Bronchial epithelial cell (primary cell): ENCODE results near the gene ATP9A. TPM values are rescaled to one million over a fixed set of nuclear protein-coding genes. Genes with fewer than 3 reads are reported as not detected.

Source experiments
- DNase-seq: peaks from one replicate; pipeline ENCODE4 v3.0.0-alpha.2; 2010; ENCODE audit warnings: low read depth
- FAIRE-seq: peaks from 2 replicates; lab custom pipeline; 2011; peaks lifted over from hg19 to GRCh38; lab: Jason Lieb, UNC
- H3K27me3 ChIP-seq: 2 replicates; pipeline ENCODE4 v1.5.1; 2011; ENCODE audit warnings: low read length; ENCODE audit not compliant: control insufficient read depth, insufficient read depth
- H3K36me3 ChIP-seq: 2 replicates; pipeline ENCODE4 v1.5.1; 2011; ENCODE audit warnings: low read length; ENCODE audit not compliant: control insufficient read depth, insufficient read depth
- H3K4me3 ChIP-seq: 2 replicates; pipeline ENCODE4 v1.5.1; 2011; ENCODE audit warnings: mild to moderate bottlenecking, low read depth, low read length, control low read depth
- CTCF ChIP-seq: IDR thresholded peaks from 2 replicates; pipeline ENCODE4 v1.5.1; 2011; ENCODE audit warnings: mild to moderate bottlenecking, moderate library complexity, low read length, control low read depth, inconsistent platforms; ENCODE audit not compliant: insufficient read depth, severe bottlenecking
- total RNA-seq: library from RNA; depleted of rRNA; stranded (reverse); fragments of >200 nt; gene quantifications from 2 replicates; pipeline ENCODE4 v1.2.1, GENCODE V29; 2014

ATP9A gene
- total RNA-seq, 1 donor from 2014 or later, result 26.3 TPM

DNA sequence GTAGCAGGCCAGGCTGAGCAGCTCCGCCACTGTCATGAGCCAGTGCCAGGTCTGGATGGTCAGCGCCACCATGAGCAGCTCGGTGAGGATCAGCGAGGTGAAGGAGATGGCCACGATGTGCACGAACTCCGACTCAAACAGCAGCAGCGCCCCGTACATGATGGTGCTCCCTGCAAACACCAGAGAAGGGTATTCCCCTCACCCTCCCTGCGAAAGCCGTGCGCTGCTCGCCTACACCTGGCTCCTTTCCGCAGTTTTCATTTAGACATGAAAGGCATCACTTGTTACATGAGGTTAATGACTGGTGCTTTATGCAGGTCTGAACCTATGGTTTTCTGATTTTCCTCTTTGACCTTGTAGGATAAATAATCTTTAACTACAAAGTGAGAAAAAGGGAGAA lies 163.3 kb downstream of the ATP9A start:
- DNase-seq (no peak), FAIRE-seq (no peak)
- Histone ChIP-seq H3K4me3 (no peak overlapping the region), H3K36me3 (no peaks in the 10 kb centered on the region), H3K27me3 (no peaks in the 10 kb centered on the region)
- TF ChIP-seq CTCF, result no peak

- no peak for TF ChIP-seq CTCF
- no peak overlapping the region for H3K4me3 ChIP-seq
- H3K36me3 ChIP-seq, result peaks cover 1% of the 10 kb centered on the region
- no peak for FAIRE-seq
- no peaks in the 10 kb centered on the region for H3K27me3 ChIP-seq
- no peak for DNase-seq
Observed at GRCh38 chr20:51602131-51602530, 166.1 kb downstream of the ATP9A start.

- Histone ChIP-seq H3K36me3 (peaks cover 1% of the 10 kb centered on the region), H3K4me3 (no peak overlapping the region), H3K27me3 (no peaks in the 10 kb centered on the region)
- TF ChIP-seq CTCF, result no peak
- no peak for FAIRE-seq
- no peak for DNase-seq
Observed at GRCh38 chr20:51600950-51601349, 167.2 kb downstream of the ATP9A start.

GRCh38 chr20:51600016-51600420 lies 168.2 kb downstream of the ATP9A start:
- no peak for FAIRE-seq
- TF ChIP-seq CTCF, result no peak
- no peaks in the 10 kb centered on the region for H3K27me3 ChIP-seq
- peaks cover 1% of the 10 kb centered on the region for H3K36me3 ChIP-seq
- no peak for DNase-seq
- H3K4me3 ChIP-seq, result no peak overlapping the region

- DNase-seq (no peak), FAIRE-seq (no peak)
- H3K36me3 ChIP-seq, result peaks cover 1% of the 10 kb centered on the region
- H3K4me3 ChIP-seq, result no peak overlapping the region
- H3K27me3 ChIP-seq, result no peaks in the 10 kb centered on the region
- TF ChIP-seq CTCF, result no peak
Observed at GRCh38 chr20:51598556-51598955, 169.6 kb downstream of the ATP9A start.
